ENCODE data around the gene EPHA4. TPM values are rescaled to one million over a fixed set of nuclear protein-coding genes. Genes with fewer than 3 reads are reported as not detected.

EPHA4 gene
- total RNA-seq, 4 donors from 2014 or later: 10.2 to 42.2 (median 20.6) TPM

GRCh38 chr2:221410487-221410886 lies 161.6 kb downstream of the EPHA4 start:
- no peaks in the 10 kb centered on the region for H3K27me3 ChIP-seq
- H3K9me3 ChIP-seq: peaks cover 0 to 9% (median 0%) of the 10 kb centered on the region in 4 donors
- no peak overlapping the region for H3K4me3 ChIP-seq
- H3K4me1 ChIP-seq: no peaks in the 10 kb centered on the region
- WGBS, 2 donors: 74 to 75% methylated on average over 4 of the region's 4 CpGs
- no peak overlapping the region for H3K27ac ChIP-seq
- no peaks in the 10 kb centered on the region for H3K36me3 ChIP-seq
- DNase-seq (ENCODE audit: low spot score in 2 of 2): no peak
- TF ChIP-seq POLR2A (IDR thresholded peaks at IDR 0.05) (no peak), EP300 (IDR thresholded peaks at IDR 0.05) (no peak), CTCF (IDR thresholded peaks at IDR 0.05) (no peak)

DNA sequence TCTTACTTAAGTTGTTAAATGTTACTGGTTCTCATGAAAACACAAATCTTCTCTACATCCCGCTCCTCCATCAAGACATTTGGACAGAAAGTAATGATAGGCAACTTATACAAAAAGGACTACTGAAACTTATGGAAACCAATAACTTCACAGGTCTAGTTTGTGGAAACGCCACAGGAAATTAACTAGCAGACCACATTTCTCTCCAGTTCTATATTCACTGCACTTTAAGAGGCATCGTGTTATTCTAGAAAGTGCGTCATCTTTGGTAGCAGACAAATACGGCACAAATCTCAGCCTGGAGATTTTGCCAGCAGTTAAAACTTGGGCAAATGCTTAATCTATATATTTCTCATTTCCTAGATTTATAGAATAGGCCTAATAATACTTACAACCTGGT lies 164.3 kb downstream of the EPHA4 start:
- Histone ChIP-seq H3K27me3 (no peaks in the 10 kb centered on the region), H3K27ac (no peak overlapping the region), H3K4me1 (no peaks in the 10 kb centered on the region), H3K4me3 (no peak overlapping the region), H3K9me3 (peaks cover 0 to 9% (median 0%) of the 10 kb centered on the region in 4 donors), H3K36me3 (no peaks in the 10 kb centered on the region)
- no peak for TF ChIP-seq EP300 (IDR thresholded peaks at IDR 0.05)
- TF ChIP-seq CTCF (IDR thresholded peaks at IDR 0.05): no peak
- TF ChIP-seq POLR2A (IDR thresholded peaks at IDR 0.05): no peak
- DNase-seq (ENCODE audit: low spot score in 2 of 2): no peak
- 93 to 95% methylated on average over 5 of the region's 5 CpGs for WGBS, 2 donors

GRCh38 chr2:221405521-221405920 lies 166.6 kb downstream of the EPHA4 start:
- no peak for DNase-seq (ENCODE audit: low spot score in 2 of 2)
- Histone ChIP-seq H3K9me3 (peaks cover 0 to 9% (median 0%) of the 10 kb centered on the region in 4 donors), H3K4me1 (no peaks in the 10 kb centered on the region), H3K27me3 (no peaks in the 10 kb centered on the region), H3K27ac (no peak overlapping the region), H3K36me3 (no peaks in the 10 kb centered on the region), H3K4me3 (no peak overlapping the region)
- TF ChIP-seq EP300 (IDR thresholded peaks at IDR 0.05): no peak
- no peak for TF ChIP-seq POLR2A (IDR thresholded peaks at IDR 0.05)
- TF ChIP-seq CTCF (IDR thresholded peaks at IDR 0.05): no peak

DNA sequence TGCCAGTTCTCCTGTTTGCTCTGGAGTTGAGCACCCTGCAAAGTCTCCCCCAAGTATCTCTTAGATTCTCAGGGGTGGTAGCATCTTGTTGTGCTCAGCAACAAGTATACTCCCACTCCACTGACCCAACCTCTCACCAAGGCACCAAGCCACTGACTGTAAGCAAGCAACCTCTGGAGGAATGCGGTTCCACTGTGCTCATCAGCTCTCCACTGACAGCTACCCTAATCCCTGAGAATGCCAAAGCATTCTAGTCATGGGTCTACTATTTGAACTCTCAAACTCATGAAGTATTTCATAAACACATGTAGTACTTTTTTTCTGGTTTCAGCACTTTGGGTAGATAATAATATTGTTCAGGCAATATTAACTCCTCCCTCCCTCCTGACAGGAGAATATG lies 170.0 kb downstream of the EPHA4 start:
- 93 to 100% methylated on average over 1 of the region's 1 CpG for WGBS, 2 donors
- Histone ChIP-seq H3K27me3 (no peaks in the 10 kb centered on the region), H3K4me3 (no peak overlapping the region), H3K4me1 (no peaks in the 10 kb centered on the region), H3K9me3 (peaks cover 0 to 9% (median 0%) of the 10 kb centered on the region in 4 donors), H3K36me3 (no peaks in the 10 kb centered on the region), H3K27ac (no peak overlapping the region)
- no peak for TF ChIP-seq POLR2A (IDR thresholded peaks at IDR 0.05)
- no peak for TF ChIP-seq CTCF (IDR thresholded peaks at IDR 0.05)
- TF ChIP-seq EP300 (IDR thresholded peaks at IDR 0.05): no peak
- no peak for DNase-seq (ENCODE audit: low spot score in 2 of 2)

DNA sequence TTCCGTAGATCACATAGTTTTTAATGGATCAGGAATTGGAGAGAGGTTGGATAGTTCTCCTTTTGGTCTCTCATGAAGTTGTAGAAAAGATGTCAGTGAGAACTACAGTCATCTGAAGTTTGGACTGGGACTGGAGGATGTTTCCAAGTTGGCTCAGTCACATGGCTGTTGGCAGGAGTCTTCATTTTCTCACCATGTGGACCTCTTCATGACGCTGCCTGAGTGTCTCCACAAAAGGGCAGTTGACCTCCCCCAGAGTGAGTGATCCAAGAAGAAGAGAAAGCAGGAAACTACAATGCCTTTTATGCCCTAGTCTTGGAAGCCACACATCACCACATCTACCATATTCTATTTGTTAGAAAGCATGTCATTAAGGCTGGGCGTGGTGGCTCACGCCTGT lies 171.7 kb downstream of the EPHA4 start:
- H3K4me3 ChIP-seq: no peak overlapping the region
- no peak overlapping the region for H3K27ac ChIP-seq
- no peaks in the 10 kb centered on the region for H3K4me1 ChIP-seq
- no peaks in the 10 kb centered on the region for H3K27me3 ChIP-seq
- TF ChIP-seq EP300 (IDR thresholded peaks at IDR 0.05) (no peak), CTCF (IDR thresholded peaks at IDR 0.05) (no peak), POLR2A (IDR thresholded peaks at IDR 0.05) (no peak)
- 86 to 89% methylated on average over 4 of the region's 4 CpGs for WGBS, 2 donors
- DNase-seq (ENCODE audit: low spot score in 2 of 2): no peak
- no peaks in the 10 kb centered on the region for H3K9me3 ChIP-seq
- H3K36me3 ChIP-seq: no peaks in the 10 kb centered on the region
